ENCODE results near the gene NDC1.
"Not testable (repeated sequence)": the region's sequence is repeated elsewhere in the genome, so short reads cannot be mapped to it uniquely, and the experiment has no call there.

Gene NDC1

GRCh38 chr1:53837924-53838653 is at the start of gene NDC1:
Gene NDC1, minus strand, starts transcription at chr1:53838296. Its CDS starts 35 bp downstream, at chr1:53838261.
- DNase-seq, result peak; percentile 99

DNA sequence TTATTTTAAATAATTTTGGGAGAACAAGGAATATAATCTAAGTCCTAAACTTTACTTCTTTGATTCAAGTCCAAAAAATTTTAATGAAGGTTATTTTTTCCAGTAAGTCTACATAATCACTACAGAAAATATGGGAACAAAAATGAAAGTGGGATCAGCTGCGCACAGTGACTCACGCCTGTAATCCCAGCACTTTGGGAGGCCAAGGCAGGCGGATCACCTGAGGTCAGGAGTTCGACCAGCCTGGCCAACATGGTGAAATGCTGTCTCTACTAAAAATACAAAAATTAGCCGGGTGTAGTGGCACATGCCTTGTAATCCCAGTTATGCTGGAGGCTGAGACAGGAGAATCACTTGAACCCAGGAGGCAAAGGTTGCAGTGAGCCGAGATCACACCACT is 45.5 kb upstream of the NDC1 start:
- not testable (repeated sequence) for DNase-seq

DNA sequence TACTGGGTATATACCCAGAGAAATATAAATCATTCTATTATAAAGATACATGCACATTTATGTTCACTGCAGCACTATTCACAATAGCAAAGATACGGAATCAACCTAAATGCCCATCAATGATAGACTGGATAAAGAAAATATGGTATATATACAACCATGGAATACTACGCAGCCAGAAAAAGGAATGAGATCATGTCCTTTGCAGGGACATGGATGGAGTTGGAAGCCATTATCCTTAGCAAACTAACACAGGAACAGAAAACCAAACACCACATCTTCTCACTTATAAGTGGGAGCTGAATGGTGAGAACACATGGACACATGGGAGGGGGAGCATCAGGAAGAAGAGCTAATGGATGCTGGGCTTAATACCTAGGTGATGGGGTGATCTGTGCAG is 43.8 kb upstream of the NDC1 start:
- not testable (repeated sequence) for DNase-seq

DNA sequence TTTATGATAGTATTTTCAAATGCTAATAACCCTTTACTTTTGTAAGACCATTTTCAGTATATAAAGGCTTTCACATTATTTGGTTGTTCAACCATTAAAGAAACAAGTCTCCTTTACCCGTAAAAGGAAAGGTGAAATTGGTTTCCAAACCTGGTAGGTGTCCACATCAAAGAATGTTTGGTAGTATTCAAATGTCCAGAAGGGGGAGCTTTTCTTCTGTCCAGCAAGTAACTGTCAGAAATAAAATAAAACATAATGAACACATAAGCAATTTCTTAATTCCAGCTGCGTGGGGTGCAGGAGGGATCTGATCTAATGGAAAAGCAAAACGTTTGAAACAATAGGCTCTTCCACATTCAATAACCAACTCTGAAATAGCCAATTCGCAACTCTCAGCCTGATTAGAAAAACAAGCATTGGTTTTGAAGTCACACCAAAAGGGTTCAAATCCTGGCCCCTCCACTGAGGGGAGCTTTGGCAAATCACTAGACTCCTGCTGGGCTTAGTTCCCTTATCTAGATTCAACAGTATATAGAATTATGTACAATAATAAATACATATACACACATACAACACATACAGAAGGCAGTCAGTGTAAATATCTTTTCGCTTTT is 40.5 kb upstream of the NDC1 start:
- peak; percentile 63 for DNase-seq

- not testable (repeated sequence) for DNase-seq
Observed at GRCh38 chr1:53875150-53875549, 37.1 kb upstream of the NDC1 start.

DNA sequence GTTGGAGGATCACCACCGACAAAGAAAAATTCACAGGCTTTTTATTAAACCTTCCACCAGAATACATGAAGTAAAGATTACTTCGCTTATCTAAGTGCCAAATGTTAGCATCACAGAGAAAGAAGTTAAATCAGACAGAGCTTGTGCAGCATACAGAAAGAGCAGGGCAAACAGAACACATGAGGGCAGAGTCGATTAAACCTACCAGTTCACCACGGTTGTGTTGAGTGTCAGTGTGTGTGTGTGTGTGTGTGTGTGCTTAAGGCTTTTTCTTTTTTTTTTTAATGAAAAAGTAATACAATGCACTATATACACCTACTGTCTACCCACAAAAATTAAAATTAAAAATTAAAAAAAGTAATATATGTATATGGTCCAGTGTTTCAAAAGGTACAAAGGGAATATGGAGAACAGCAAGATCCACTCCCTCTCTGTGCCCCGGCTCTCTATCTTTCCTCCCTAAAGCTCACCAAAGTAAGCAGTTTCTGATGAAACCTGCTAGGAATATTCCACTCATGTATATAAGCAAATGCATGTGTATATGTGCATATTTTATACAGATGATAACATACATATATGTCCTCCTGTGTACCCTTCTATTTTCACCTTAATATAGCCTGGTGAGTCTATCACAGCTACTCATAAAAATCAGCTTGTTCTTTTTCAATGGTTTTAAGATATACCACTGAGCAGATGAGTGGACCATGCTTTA is 33.8 kb upstream of the NDC1 start:
- no peak for DNase-seq

DNA sequence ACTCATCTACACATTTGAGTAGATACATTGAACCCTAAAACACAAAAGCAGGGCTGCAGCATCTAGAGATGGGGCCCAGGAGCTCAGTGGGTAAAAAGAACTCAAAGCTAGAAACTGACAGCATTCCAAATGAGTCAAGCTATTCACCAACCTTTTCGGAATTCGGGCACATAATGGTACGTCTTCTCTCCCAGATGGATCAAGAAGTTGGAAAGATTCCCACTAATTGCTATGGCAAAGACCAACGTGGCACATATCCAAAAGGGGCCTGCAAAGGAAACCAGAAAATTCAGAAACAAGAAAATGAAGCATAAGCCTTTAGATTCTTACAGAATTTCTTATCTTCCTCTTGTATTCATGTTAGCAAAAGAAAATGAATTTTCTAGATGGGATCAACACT is 33.1 kb upstream of the NDC1 start:
- DNase-seq, result no peak

- DNase-seq, result no peak
Observed at GRCh38 chr1:53869454-53870117, 31.5 kb upstream of the NDC1 start.

DNA sequence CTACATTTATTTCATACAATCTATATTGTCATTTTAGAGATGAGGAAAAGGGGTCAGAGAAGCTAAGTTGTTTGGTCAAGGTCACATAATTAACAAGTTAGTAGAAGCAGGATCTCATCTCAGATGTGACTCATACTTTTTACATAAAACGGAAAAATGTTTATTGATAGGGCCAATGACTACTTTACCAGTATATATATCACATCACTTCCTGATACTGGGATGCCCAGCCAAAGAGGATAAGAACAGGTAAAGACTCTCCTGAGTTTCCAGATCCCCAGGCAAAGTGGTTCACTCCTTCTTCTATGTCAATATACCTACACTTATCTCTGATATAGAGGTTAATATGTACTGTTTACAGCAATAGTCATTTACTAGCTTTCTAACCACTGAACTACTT is 30.5 kb upstream of the NDC1 start:
- no peak for DNase-seq

DNA sequence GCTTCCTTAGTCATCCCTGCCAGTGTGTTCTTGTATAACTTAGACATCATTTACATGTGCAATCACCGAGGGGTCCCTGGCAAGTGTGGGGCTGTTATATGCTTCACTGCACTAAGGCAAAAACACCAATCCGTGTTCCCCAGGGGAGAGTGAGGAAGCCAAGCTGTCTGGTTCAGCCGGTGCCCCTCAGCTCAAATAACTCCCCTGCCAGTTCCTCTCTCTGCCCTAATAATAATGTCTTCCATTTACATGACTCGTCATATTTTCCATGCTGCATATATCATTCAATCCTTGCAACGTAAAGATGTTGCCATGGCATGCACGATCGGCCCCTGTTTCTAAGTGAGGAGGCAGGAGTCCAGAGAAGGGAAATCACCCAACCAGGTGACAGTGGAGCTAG is 24.4 kb upstream of the NDC1 start:
- peak; percentile 95 for DNase-seq

DNA sequence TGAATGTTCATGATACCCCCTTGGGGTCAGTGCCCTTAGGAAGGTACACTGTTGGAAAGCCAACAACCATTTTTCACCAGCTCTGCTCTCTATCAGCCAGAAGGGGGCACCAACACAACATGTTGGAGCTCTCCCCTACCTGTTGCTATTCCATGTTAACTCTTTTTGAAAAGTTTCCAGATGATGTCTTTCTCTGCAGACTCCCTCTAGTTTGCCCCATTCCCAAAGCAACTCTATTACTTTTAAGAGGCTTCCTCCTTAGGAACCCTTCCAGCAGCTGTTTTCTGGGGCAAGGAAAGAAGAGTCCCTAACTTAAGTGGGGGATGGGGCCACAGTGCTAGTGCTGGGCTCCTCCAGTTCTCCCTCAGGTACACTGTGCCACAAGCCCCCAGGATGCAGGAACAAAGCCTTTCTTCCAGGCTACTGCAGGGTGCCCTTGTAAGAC is 22.9 kb upstream of the NDC1 start:
- peak; percentile 70 for DNase-seq

- peak; percentile 68 for DNase-seq
Observed at GRCh38 chr1:53851571-53852285, 13.6 kb upstream of the NDC1 start.

- no peak for DNase-seq
Observed at GRCh38 chr1:53850082-53850673, 12.1 kb upstream of the NDC1 start.

- DNase-seq, result no peak
Observed at GRCh38 chr1:53847980-53848379, 9.9 kb upstream of the NDC1 start.

GRCh38 chr1:53842347-53842746 is 4.3 kb upstream of the NDC1 start:
- no peak for DNase-seq

- DNase-seq, result no peak
Observed at GRCh38 chr1:53838654-53838974, 518 bp upstream of the NDC1 start.

DNA sequence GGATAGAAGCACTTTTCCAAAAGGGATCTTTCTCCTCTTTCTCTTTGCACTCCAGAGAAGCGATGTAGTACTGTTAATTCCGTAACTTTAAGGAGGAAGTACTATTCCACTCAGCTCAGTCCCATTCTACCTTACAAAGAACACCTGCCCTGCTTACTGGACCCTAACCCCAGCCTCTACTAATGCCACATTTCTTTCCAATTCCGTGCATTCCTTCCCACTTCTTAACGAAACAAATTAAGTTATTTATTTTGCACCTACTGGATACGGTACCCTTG is 511 bp downstream of the NDC1 start:
- peak; percentile 51 for DNase-seq

- DNase-seq, result no peak
Observed at GRCh38 chr1:53835491-53835890, 2.6 kb downstream of the NDC1 start.

- DNase-seq, result no peak
Observed at GRCh38 chr1:53834776-53835175, 3.3 kb downstream of the NDC1 start.

- no peak for DNase-seq
Observed at GRCh38 chr1:53833393-53833792, 4.7 kb downstream of the NDC1 start.

GRCh38 chr1:53826367-53826766 is 11.7 kb downstream of the NDC1 start:
- no peak for DNase-seq

GRCh38 chr1:53825306-53825705 is 12.8 kb downstream of the NDC1 start:
- no peak for DNase-seq

GRCh38 chr1:53822931-53823330 is 15.2 kb downstream of the NDC1 start:
- no peak for DNase-seq
